Mesendoderm (in vitro differentiated cells): Measurements from ENCODE around the gene ACACB.
A peak's percentile ranks its signal among the peaks of the same experiment; 100 is the strongest.

Experiments used
- DNase-seq: peaks from one replicate; pipeline ENCODE4 v3.0.0; 2013
- H2AK5ac ChIP-seq: 2 replicates; pipeline ENCODE4 v1.6.1; 2013; ENCODE audit warnings: low read length, inconsistent platforms
- H2BK120ac ChIP-seq: 2 replicates; pipeline ENCODE4 v1.6.1; 2013; ENCODE audit warnings: low read depth, mild to moderate bottlenecking, low read length, moderate library complexity, mixed read lengths
- H2BK15ac ChIP-seq: replicated peaks from 2 replicates; pipeline ENCODE4 v1.6.1; 2013; ENCODE audit warnings: low read depth, mild to moderate bottlenecking, moderate library complexity
- H2BK5ac ChIP-seq: 2 replicates; pipeline ENCODE4 v1.6.1; 2013; ENCODE audit warnings: low read length, inconsistent platforms
- H3K18ac ChIP-seq: 2 replicates; pipeline ENCODE4 v1.6.1; 2013; ENCODE audit warnings: mild to moderate bottlenecking, low read length, mixed read lengths
- H3K23ac ChIP-seq: one replicate; pipeline ENCODE4 v1.6.1; 2013; ENCODE audit warnings: low read length
- H3K27ac ChIP-seq: 2 replicates; pipeline ENCODE4 v1.5.1; 2013; ENCODE audit warnings: low read depth, mild to moderate bottlenecking, inconsistent platforms, low read length, moderate library complexity
- H3K27me3 ChIP-seq: 2 replicates; pipeline ENCODE4 v1.6.1; 2013; ENCODE audit warnings: low read length, control low read depth, mild to moderate bottlenecking, inconsistent platforms; ENCODE audit not compliant: insufficient read depth, poor library complexity
- H3K36me3 ChIP-seq: 2 replicates; pipeline ENCODE4 v1.6.1; 2013; ENCODE audit warnings: low read length, inconsistent platforms; ENCODE audit not compliant: control insufficient read depth, insufficient read depth
- H3K4ac ChIP-seq: one replicate; pipeline ENCODE4 v1.6.1; 2013; ENCODE audit warnings: low read depth, mild to moderate bottlenecking, low read length, moderate library complexity
- H3K4me1 ChIP-seq: 2 replicates; pipeline ENCODE4 v1.6.1; 2013; ENCODE audit warnings: low read depth, low read length, inconsistent platforms; ENCODE audit not compliant: control insufficient read depth
- H3K4me2 ChIP-seq: 2 replicates; pipeline ENCODE4 v1.6.1; 2013; ENCODE audit warnings: low read length
- H3K4me3 ChIP-seq: 2 replicates; pipeline ENCODE4 v1.5.1; 2013; ENCODE audit warnings: mild to moderate bottlenecking, low read length
- H3K56ac ChIP-seq: one replicate; pipeline ENCODE4 v1.6.1; 2013; ENCODE audit warnings: low read length
- H3K79me1 ChIP-seq: 2 replicates; pipeline ENCODE4 v1.6.1; 2013; ENCODE audit warnings: low read length, inconsistent platforms
- H3K79me2 ChIP-seq: 2 replicates; pipeline ENCODE4 v1.6.1; 2013; ENCODE audit warnings: mild to moderate bottlenecking, low read length; ENCODE audit not compliant: control insufficient read depth, insufficient read depth
- H3K9ac ChIP-seq: 2 replicates; pipeline ENCODE4 v1.6.1; 2013; ENCODE audit warnings: low read length, inconsistent platforms
- H4K5ac ChIP-seq: one replicate; pipeline ENCODE4 v1.6.1; 2013; ENCODE audit warnings: low read length
- H4K8ac ChIP-seq: one replicate; pipeline ENCODE4 v1.6.1; 2013; ENCODE audit warnings: low read depth, mild to moderate bottlenecking, control low read depth, low read length, moderate library complexity
- WGBS: extraction: QIAGEN DNeasy Blood & Tissue Kit; methylation state at CpG from one replicate; pipeline ENCODE4 v1.1.7; 2013; ENCODE audit warnings: low lambda C conversion rate, missing lambda C conversion rate; ENCODE audit not compliant: insufficient coverage; ENCODE audit errors: extremely low coverage; 5-methylcytosine and 5-hydroxymethylcytosine counted together

ACACB gene

DNA sequence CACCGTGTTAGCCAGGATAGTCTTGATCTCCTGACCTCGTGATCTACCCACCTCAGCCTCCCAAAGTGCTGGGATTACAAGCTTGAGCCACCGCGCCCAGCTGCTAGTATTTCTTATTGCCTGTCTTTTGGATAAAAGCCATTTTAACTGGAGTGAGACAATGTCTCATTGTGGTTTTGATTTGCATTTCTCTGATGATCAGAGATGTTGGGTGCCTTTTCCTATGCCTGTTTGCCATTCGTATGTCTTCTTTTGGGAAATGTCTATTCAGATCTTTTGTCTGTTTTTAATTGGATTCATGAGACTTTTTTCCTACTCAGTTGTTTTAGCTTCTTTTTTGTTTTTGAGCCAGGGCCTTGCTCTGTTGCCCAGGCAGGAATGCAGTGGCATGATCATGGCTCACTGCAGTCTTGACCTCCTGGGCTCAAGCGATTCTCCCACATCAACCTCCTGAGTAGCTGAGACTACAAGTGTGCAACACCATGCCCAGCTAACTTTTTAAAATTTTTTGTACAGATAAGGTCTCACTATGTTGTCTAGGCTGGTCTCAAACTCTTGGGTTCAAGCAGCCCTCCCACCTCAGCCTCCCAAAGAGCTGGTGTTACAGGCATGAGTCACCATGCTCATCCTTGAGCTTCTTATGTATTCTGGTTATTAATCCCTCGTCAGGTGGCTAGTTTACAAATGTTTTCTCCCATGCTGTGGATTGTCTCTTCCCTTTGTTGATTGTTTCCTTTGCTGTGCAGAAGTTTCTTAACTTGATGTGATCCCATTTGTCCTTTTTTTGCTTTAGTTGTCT, 65.9 kb downstream of the ACACB start:
- H3K4me2 ChIP-seq = no peak overlapping the region
- H3K4ac ChIP-seq = no peak overlapping the region
- H3K79me1 ChIP-seq = no peaks in the 10 kb centered on the region
- H3K56ac ChIP-seq = no peak overlapping the region
- H3K9ac ChIP-seq = no peak overlapping the region
- H4K5ac ChIP-seq = no peak overlapping the region
- no peak overlapping the region for H2BK15ac ChIP-seq
- no peaks in the 10 kb centered on the region for H3K79me2 ChIP-seq
- WGBS = no CpG with 5 or more reads among the region's 7 CpGs
- H4K8ac ChIP-seq = no peak overlapping the region
- no peaks in the 10 kb centered on the region for H3K36me3 ChIP-seq
- no peak overlapping the region for H3K27ac ChIP-seq
- DNase-seq = no peak
- no peak overlapping the region for H3K4me3 ChIP-seq
- no peak overlapping the region for H3K23ac ChIP-seq
- no peaks in the 10 kb centered on the region for H3K4me1 ChIP-seq
- no peak overlapping the region for H3K18ac ChIP-seq
- H3K27me3 ChIP-seq = no peaks in the 10 kb centered on the region
- no peak overlapping the region for H2AK5ac ChIP-seq
- H2BK120ac ChIP-seq = no peak overlapping the region
- H2BK5ac ChIP-seq = no peak overlapping the region

- H3K4me2 ChIP-seq = no peak overlapping the region
- peaks cover 2% of the 10 kb centered on the region for H3K4me1 ChIP-seq
- no peaks in the 10 kb centered on the region for H3K79me1 ChIP-seq
- H2BK5ac ChIP-seq = no peak overlapping the region
- H3K9ac ChIP-seq = no peak overlapping the region
- H3K18ac ChIP-seq = no peak overlapping the region
- H4K8ac ChIP-seq = no peak overlapping the region
- no peak overlapping the region for H3K56ac ChIP-seq
- H3K36me3 ChIP-seq = no peaks in the 10 kb centered on the region
- no peak overlapping the region for H3K4ac ChIP-seq
- no peak overlapping the region for H2BK120ac ChIP-seq
- H2AK5ac ChIP-seq = no peak overlapping the region
- H3K27me3 ChIP-seq = no peaks in the 10 kb centered on the region
- DNase-seq = no peak
- no peak overlapping the region for H3K23ac ChIP-seq
- H4K5ac ChIP-seq = no peak overlapping the region
- H3K4me3 ChIP-seq = no peak overlapping the region
- no CpG with 5 or more reads among the region's 12 CpGs for WGBS
- no peak overlapping the region for H2BK15ac ChIP-seq
- H3K27ac ChIP-seq = no peak overlapping the region
- H3K79me2 ChIP-seq = no peaks in the 10 kb centered on the region
Observed at GRCh38 chr12:109185441-109185840, 69.1 kb downstream of the ACACB start.

DNA sequence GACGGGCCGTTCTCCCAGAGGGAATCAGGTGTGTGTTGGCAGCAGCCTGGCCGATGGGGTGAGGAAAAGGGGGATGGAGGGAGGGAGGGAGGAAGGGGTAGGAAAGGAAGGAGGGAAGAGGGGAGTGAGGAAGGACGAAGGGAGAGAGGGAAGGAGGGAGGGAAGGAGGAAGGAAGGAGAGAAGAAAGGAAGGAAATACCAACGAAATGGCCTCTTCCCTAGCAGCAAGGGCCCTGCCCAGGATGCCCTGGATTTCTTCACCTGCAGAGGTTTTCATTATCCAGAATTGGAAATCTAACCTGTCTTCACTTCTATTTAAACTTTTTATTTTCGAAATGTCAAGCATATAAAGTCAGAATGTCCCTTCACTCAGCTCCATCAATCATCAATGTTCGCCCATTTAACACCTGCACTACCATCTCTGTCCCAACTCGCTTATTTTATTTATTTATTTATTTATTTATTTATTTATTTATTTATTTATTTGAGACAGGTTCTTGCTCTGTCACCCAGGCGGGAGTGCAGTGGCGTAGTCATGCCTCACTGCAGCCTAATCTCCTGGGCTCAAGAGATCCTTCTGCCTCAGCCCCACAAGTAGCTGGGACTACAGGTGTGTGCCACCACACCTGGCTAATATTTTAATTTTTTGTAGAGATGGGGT, 70.7 kb downstream of the ACACB start:
- no peak overlapping the region for H3K4me2 ChIP-seq
- no peaks in the 10 kb centered on the region for H3K27me3 ChIP-seq
- H2BK120ac ChIP-seq = no peak overlapping the region
- H3K36me3 ChIP-seq = no peaks in the 10 kb centered on the region
- no peak overlapping the region for H3K23ac ChIP-seq
- no peak overlapping the region for H3K18ac ChIP-seq
- H3K4me3 ChIP-seq = no peak overlapping the region
- H2BK5ac ChIP-seq = no peak overlapping the region
- no peak overlapping the region for H3K9ac ChIP-seq
- H3K4me1 ChIP-seq = peaks cover 2% of the 10 kb centered on the region
- DNase-seq = no peak
- no peak overlapping the region for H4K8ac ChIP-seq
- 100% methylated on average over 1 of the region's 10 CpGs for WGBS
- H3K56ac ChIP-seq = no peak overlapping the region
- no peaks in the 10 kb centered on the region for H3K79me1 ChIP-seq
- H3K4ac ChIP-seq = no peak overlapping the region
- H3K27ac ChIP-seq = no peak overlapping the region
- H4K5ac ChIP-seq = no peak overlapping the region
- H3K79me2 ChIP-seq = no peaks in the 10 kb centered on the region
- no peak overlapping the region for H2AK5ac ChIP-seq
- no peak overlapping the region for H2BK15ac ChIP-seq

DNA sequence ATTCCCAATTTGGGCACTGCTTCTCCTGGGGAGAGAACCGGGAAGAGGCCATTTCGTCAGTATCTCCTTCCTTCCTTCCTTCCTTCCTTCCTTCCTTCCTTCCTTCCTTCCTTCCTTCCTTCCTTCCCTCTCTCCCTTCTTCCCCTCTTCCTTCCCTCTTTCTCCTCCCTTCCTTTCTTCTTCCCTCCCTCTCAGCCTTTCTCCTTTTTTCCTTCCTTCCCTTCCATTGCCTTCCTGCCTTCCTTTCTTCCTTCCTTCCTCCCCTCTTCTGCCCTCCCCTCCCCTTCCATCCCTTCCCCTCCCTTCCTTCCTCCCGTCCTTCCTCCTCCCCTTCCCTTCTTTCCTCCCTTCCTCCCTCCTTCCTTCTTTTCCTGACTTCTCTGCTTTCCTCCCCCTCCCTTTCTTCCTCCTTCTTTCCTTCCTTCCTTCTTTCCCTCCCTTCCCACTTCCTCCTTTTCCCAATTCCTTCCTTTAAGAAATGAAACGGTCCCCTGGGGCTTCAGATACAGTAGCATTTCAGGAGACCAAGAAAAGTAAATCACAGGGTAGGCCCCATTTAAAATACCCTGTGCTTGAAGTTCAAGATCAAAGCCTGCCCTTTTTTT, 71.8 kb downstream of the ACACB start:
- H3K4me2 ChIP-seq = no peak overlapping the region
- no peak overlapping the region for H4K5ac ChIP-seq
- no peak overlapping the region for H3K18ac ChIP-seq
- H2BK120ac ChIP-seq = no peak overlapping the region
- H3K4me3 ChIP-seq = no peak overlapping the region
- no peaks in the 10 kb centered on the region for H3K79me2 ChIP-seq
- WGBS = no CpG with 5 or more reads among the region's 4 CpGs
- no peak overlapping the region for H4K8ac ChIP-seq
- H2BK5ac ChIP-seq = no peak overlapping the region
- no peak overlapping the region for H3K56ac ChIP-seq
- H3K79me1 ChIP-seq = no peaks in the 10 kb centered on the region
- no peak overlapping the region for H3K23ac ChIP-seq
- H3K27ac ChIP-seq = no peak overlapping the region
- no peaks in the 10 kb centered on the region for H3K36me3 ChIP-seq
- H3K4ac ChIP-seq = no peak overlapping the region
- H3K27me3 ChIP-seq = no peaks in the 10 kb centered on the region
- H3K4me1 ChIP-seq = peaks cover 2% of the 10 kb centered on the region
- no peak overlapping the region for H3K9ac ChIP-seq
- DNase-seq = no peak
- no peak overlapping the region for H2AK5ac ChIP-seq
- H2BK15ac ChIP-seq = no peak overlapping the region

GRCh38 chr12:109189291-109189690, 72.9 kb downstream of the ACACB start:
- Histone ChIP-seq H3K36me3 (no peaks in the 10 kb centered on the region), H3K18ac (no peak overlapping the region)

More at GRCh38 chr12:109189291-109189690, 72.9 kb downstream of the ACACB start:
- Histone ChIP-seq H3K4ac (no peak overlapping the region), H2BK15ac (no peak overlapping the region), H3K4me3 (no peak overlapping the region), H3K79me1 (no peaks in the 10 kb centered on the region), H2BK120ac (no peak overlapping the region), H3K27me3 (no peaks in the 10 kb centered on the region), H3K27ac (no peak overlapping the region), H3K9ac (no peak overlapping the region), H3K4me2 (no peak overlapping the region), H3K56ac (no peak overlapping the region), H3K23ac (no peak overlapping the region), H4K5ac (no peak overlapping the region), H2AK5ac (no peak overlapping the region), H3K79me2 (no peaks in the 10 kb centered on the region), H3K4me1 (peaks cover 2% of the 10 kb centered on the region), H4K8ac (no peak overlapping the region), H2BK5ac (no peak overlapping the region)
- no CpG with 5 or more reads among the region's 8 CpGs for WGBS
- DNase-seq = peak; percentile 51
